Neural cell (in vitro differentiated cells): ENCODE measurements around the gene ASIC4. TPM values are rescaled to one million over a fixed set of nuclear protein-coding genes. Genes with fewer than 3 reads are reported as not detected.
A peak's percentile ranks its signal among the peaks of the same experiment; 100 is the strongest.

ENCODE experiments used
- H2AFZ ChIP-seq: fragments of 200-600, 300-800 bp; sonication (generic), shearing (Covaris generic); 2 replicates; pipeline ENCODE4 v1.6.0; 2014; ENCODE audit warnings: low read depth, mild to moderate bottlenecking, antibody characterized with exemption, low read length, moderate library complexity
- H3F3A ChIP-seq: fragments of 200-600 bp; shearing (Covaris generic); 2 replicates; pipeline ENCODE4 v1.6.1; 2016; ENCODE audit warnings: mild to moderate bottlenecking, moderate library complexity, mixed read lengths, antibody characterized with exemption, low read length; ENCODE audit not compliant: insufficient read depth, poor library complexity, severe bottlenecking
- H3K27ac ChIP-seq: fragments of 200-600, 300-800 bp; sonication (generic), shearing (Covaris generic); 2 replicates; pipeline ENCODE4 v1.5.1; 2014; ENCODE audit warnings: mild to moderate bottlenecking, low read length, moderate library complexity
- H3K27me3 ChIP-seq: fragments of 300-800, 200-600 bp; sonication (generic), shearing (Covaris generic); 2 replicates; pipeline ENCODE4 v1.6.0; 2014; ENCODE audit warnings: mild to moderate bottlenecking, low read depth, low read length, moderate library complexity; ENCODE audit not compliant: insufficient read depth
- H3K36me3 ChIP-seq: fragments of 300-800, 200-600 bp; sonication (generic), shearing (Covaris generic); 2 replicates; pipeline ENCODE4 v1.5.1; 2014; ENCODE audit warnings: mild to moderate bottlenecking, antibody characterized with exemption, low read length, moderate library complexity; ENCODE audit not compliant: insufficient read depth
- H3K4me2 ChIP-seq: fragments of 300-800, 200-600 bp; sonication (generic), shearing (Covaris generic); 2 replicates; pipeline ENCODE4 v1.6.0; 2014; ENCODE audit warnings: mild to moderate bottlenecking, low read length
- H3K4me3 ChIP-seq: fragments of 300-800, 200-600 bp; sonication (generic), shearing (Covaris generic); 2 replicates; pipeline ENCODE4 v1.5.1; 2014; ENCODE audit warnings: mild to moderate bottlenecking, low read length, moderate library complexity
- H3K79me2 ChIP-seq: fragments of 200-600 bp; shearing (Covaris generic); replicated peaks from 2 replicates; pipeline ENCODE4 v1.6.0; 2014; ENCODE audit warnings: mild to moderate bottlenecking, low read length, moderate library complexity; ENCODE audit not compliant: insufficient read depth
- H3K9ac ChIP-seq: fragments of 300-800, 200-600 bp; sonication (generic), shearing (Covaris generic); 2 replicates; pipeline ENCODE4 v1.6.1; 2016; ENCODE audit warnings: mild to moderate bottlenecking, low read length, mixed read lengths
- H3K9me2 ChIP-seq: fragments of 200-600 bp; shearing (Covaris generic); 2 replicates; pipeline ENCODE4 v1.6.1; 2016; ENCODE audit warnings: mild to moderate bottlenecking, low read length, mixed read lengths; ENCODE audit not compliant: insufficient read depth
- H3K9me3 ChIP-seq: fragments of 200-600, 300-800 bp; sonication (generic), shearing (Covaris generic); 2 replicates; pipeline ENCODE4 v1.6.1; 2016; ENCODE audit warnings: mild to moderate bottlenecking, mixed run types, low read length, moderate library complexity, mixed read lengths
- H4K20me1 ChIP-seq: fragments of 200-600 bp; shearing (Covaris generic); 2 replicates; pipeline ENCODE4 v1.6.1; 2016; ENCODE audit warnings: mild to moderate bottlenecking, mixed run types; ENCODE audit not compliant: insufficient read depth
- EP300 ChIP-seq: fragments of 450-650 bp; conservative IDR thresholded peaks from 2 replicates; pipeline ENCODE4 v1.6.1; 2014; ENCODE audit warnings: antibody characterized with exemption, mild to moderate bottlenecking, moderate library complexity; ENCODE audit not compliant: poor library complexity, severe bottlenecking
- EZH2 ChIP-seq: fragments of 200-600, 300-800 bp; shearing (Covaris generic), sonication (generic); IDR thresholded peaks from 2 replicates; pipeline ENCODE4 v1.6.1; 2014; ENCODE audit warnings: antibody characterized with exemption, low read length, borderline replicate concordance, mild to moderate bottlenecking; ENCODE audit not compliant: insufficient read depth, poor library complexity, severe bottlenecking
- MXI1 ChIP-seq: fragments of 450-650 bp; conservative IDR thresholded peaks from 2 replicates; pipeline ENCODE4 v1.6.1; 2014; ENCODE audit warnings: antibody characterized with exemption, mild to moderate bottlenecking; ENCODE audit not compliant: poor library complexity, severe bottlenecking
- POLR2AphosphoS5 ChIP-seq: IDR thresholded peaks from 2 replicates; pipeline ENCODE4 v1.6.1; 2012
- RAD21 ChIP-seq: fragments of 450-650 bp; conservative IDR thresholded peaks from 2 replicates; pipeline ENCODE4 v1.6.1; 2014; ENCODE audit warnings: antibody characterized with exemption, mild to moderate bottlenecking, moderate library complexity
- SMC3 ChIP-seq: fragments of 450-650 bp; conservative IDR thresholded peaks from 2 replicates; pipeline ENCODE4 v1.6.1; 2014; ENCODE audit warnings: antibody characterized with exemption, mild to moderate bottlenecking, moderate library complexity; ENCODE audit not compliant: poor library complexity
- TAF1 ChIP-seq: IDR thresholded peaks from 2 replicates; pipeline ENCODE4 v1.6.1; 2012; ENCODE audit warnings: low read depth
- polyA plus RNA-seq: library from polyadenylated mRNA; depleted of rRNA; stranded (reverse); fragments of >200 nt; gene quantifications from 2 replicates; pipeline ENCODE4 v1.2.3, GENCODE V29; 2014
- TF ChIP-seq, protein P1 (sequence below): fragments of 450-650 bp; IDR thresholded peaks from 2 replicates; pipeline ENCODE4 v1.5.1; 2014; ENCODE audit warnings: antibody characterized with exemption, mild to moderate bottlenecking, moderate library complexity; ENCODE audit not compliant: poor library complexity, severe bottlenecking
- TF ChIP-seq, protein P2 (sequence below): IDR thresholded peaks from 2 replicates; pipeline ENCODE4 v1.6.1; 2012; ENCODE audit warnings: borderline replicate concordance

ASIC4 gene
- polyA plus RNA-seq, 1 donor from 2014 or later = 2.7 TPM

DNA sequence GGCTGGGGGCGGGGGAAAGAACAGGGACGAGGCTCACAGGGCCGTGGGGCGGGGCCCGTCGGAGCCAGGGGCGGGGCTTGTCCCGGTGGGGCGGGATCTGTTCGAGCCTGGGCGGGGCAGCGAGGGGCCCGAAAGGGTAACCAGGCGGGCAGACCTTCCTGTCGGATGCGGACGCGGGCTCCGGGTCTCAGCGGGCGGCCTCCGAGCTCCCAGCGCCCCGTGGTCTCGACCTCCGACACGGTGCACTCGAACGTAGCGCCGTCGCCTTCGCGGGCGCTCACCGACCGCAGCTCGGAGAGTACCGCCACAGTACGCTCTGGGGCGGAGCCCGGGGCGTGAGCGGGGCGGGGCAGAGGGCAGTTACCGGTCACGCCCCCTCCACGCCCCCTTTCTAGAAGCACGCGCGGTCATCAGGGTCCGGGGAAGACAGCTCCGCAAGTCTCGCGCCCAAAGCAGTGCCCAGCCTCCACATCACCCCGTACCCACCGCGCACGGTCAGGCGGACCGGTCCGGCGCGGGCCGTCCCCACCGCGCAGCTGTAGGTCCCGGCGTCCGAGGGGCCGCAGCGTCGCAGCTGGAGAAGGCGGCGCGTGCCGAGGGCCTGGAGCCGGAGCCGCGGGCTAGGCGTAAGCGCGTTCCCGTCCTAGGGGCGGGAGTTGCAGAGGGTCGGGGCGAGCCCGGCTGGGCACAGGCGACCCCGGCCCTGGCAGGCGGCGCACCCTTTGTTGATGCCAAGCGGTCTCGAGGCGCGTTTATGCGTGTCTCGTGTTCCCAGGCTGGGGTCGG is 38.3 kb downstream of the ASIC4 start:
- no peak overlapping the region for H3K27ac ChIP-seq
- H4K20me1 ChIP-seq = no peaks in the 10 kb centered on the region
- peak overlapping the region; percentile 80 for H3K4me3 ChIP-seq
- H3K79me2 ChIP-seq = no peaks in the 10 kb centered on the region
- no peaks in the 10 kb centered on the region for H3K9me3 ChIP-seq
- H3K36me3 ChIP-seq = no peaks in the 10 kb centered on the region
- H3K27me3 ChIP-seq = peaks cover 3% of the 10 kb centered on the region
- no peaks in the 10 kb centered on the region for H3F3A ChIP-seq
- peak overlapping the region; percentile 27 for H2AFZ ChIP-seq
- H3K9ac ChIP-seq = peak overlapping the region; percentile 53
- peak overlapping the region; percentile 51 for H3K4me2 ChIP-seq
- H3K9me2 ChIP-seq = no peaks in the 10 kb centered on the region
- peak; percentile 31 for TF ChIP-seq POLR2AphosphoS5
- TF ChIP-seq MXI1 = peak; percentile 70
- no peak for TF ChIP-seq TAF1
- peak; percentile 17 for TF ChIP-seq SMC3
- no peak for TF ChIP-seq EP300

DNA sequence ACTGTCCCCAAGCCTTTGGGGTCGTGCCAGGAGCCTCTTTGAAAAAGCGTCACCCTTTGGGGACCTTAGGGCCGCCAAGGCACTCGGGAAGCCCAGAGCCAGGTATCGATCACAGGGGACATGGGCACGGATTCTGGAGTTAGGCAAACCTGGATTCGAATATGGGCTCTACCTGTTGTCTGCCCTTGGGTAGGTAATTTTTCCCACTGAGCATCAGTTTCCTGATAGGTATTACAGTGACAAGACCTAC is 38.8 kb downstream of the ASIC4 start:
- H2AFZ ChIP-seq = no peak overlapping the region
- H3K4me2 ChIP-seq = peak overlapping the region; percentile 51
- H3K9me3 ChIP-seq = no peaks in the 10 kb centered on the region
- H3F3A ChIP-seq = no peaks in the 10 kb centered on the region
- H3K36me3 ChIP-seq = no peaks in the 10 kb centered on the region
- no peaks in the 10 kb centered on the region for H3K9me2 ChIP-seq
- peak overlapping the region; percentile 53 for H3K9ac ChIP-seq
- H3K27ac ChIP-seq = no peak overlapping the region
- peaks cover 3% of the 10 kb centered on the region for H3K27me3 ChIP-seq
- H4K20me1 ChIP-seq = no peaks in the 10 kb centered on the region
- no peak for TF ChIP-seq SMC3
- no peak for TF ChIP-seq EP300
- no peak for TF ChIP-seq TAF1
- peak overlapping the region; percentile 80 for H3K4me3 ChIP-seq
- H3K79me2 ChIP-seq = no peaks in the 10 kb centered on the region

DNA sequence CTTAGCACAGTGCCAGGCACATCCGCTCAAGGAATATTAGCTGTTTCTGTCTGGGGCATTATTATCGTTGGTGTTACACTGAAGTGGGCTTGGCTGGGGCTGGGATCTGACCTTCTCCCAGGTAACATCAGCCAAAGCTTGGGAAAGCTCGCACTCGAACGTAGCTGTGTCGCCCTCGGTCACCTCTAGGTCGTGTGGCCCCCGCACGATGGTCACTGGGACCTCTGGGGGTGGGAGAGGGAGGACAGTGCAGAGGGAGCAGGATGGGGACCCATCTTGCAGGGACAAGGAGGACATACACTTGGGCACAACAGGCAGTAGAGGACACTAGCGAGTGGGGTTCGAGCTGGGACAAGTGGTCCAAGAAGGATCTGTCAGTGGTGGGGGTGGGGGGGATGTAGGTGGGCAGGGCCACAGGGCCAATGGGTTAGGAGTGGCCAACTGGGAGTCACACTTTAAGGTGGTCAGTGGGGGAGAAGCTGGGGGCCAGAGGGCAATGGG is 39.2 kb downstream of the ASIC4 start:
- Histone ChIP-seq H3K4me3 (peak overlapping the region; percentile 80), H3K4me2 (no peak overlapping the region)

More for the DNA sequence above, 39.2 kb downstream of the ASIC4 start:
- Histone ChIP-seq H3K36me3 (no peaks in the 10 kb centered on the region), H3K27me3 (peaks cover 3% of the 10 kb centered on the region), H2AFZ (no peak overlapping the region), H3K9ac (no peak overlapping the region), H3K79me2 (no peaks in the 10 kb centered on the region), H4K20me1 (no peaks in the 10 kb centered on the region), H3K27ac (no peak overlapping the region), H3K9me3 (no peaks in the 10 kb centered on the region), H3F3A (no peaks in the 10 kb centered on the region), H3K9me2 (no peaks in the 10 kb centered on the region)
- TF ChIP-seq POLR2AphosphoS5 (no peak), EZH2 (no peak), RAD21 (no peak), SMC3 (no peak), EP300 (no peak), TAF1 (no peak), MXI1 (no peak)
- TF ChIP-seq, protein P1, sequence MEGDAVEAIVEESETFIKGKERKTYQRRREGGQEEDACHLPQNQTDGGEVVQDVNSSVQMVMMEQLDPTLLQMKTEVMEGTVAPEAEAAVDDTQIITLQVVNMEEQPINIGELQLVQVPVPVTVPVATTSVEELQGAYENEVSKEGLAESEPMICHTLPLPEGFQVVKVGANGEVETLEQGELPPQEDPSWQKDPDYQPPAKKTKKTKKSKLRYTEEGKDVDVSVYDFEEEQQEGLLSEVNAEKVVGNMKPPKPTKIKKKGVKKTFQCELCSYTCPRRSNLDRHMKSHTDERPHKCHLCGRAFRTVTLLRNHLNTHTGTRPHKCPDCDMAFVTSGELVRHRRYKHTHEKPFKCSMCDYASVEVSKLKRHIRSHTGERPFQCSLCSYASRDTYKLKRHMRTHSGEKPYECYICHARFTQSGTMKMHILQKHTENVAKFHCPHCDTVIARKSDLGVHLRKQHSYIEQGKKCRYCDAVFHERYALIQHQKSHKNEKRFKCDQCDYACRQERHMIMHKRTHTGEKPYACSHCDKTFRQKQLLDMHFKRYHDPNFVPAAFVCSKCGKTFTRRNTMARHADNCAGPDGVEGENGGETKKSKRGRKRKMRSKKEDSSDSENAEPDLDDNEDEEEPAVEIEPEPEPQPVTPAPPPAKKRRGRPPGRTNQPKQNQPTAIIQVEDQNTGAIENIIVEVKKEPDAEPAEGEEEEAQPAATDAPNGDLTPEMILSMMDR = no peak
- TF ChIP-seq, protein P2, sequence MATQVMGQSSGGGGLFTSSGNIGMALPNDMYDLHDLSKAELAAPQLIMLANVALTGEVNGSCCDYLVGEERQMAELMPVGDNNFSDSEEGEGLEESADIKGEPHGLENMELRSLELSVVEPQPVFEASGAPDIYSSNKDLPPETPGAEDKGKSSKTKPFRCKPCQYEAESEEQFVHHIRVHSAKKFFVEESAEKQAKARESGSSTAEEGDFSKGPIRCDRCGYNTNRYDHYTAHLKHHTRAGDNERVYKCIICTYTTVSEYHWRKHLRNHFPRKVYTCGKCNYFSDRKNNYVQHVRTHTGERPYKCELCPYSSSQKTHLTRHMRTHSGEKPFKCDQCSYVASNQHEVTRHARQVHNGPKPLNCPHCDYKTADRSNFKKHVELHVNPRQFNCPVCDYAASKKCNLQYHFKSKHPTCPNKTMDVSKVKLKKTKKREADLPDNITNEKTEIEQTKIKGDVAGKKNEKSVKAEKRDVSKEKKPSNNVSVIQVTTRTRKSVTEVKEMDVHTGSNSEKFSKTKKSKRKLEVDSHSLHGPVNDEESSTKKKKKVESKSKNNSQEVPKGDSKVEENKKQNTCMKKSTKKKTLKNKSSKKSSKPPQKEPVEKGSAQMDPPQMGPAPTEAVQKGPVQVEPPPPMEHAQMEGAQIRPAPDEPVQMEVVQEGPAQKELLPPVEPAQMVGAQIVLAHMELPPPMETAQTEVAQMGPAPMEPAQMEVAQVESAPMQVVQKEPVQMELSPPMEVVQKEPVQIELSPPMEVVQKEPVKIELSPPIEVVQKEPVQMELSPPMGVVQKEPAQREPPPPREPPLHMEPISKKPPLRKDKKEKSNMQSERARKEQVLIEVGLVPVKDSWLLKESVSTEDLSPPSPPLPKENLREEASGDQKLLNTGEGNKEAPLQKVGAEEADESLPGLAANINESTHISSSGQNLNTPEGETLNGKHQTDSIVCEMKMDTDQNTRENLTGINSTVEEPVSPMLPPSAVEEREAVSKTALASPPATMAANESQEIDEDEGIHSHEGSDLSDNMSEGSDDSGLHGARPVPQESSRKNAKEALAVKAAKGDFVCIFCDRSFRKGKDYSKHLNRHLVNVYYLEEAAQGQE = no peak
